GM21619 (cell line): ENCODE results near the gene RNASE8.

Experiments used
- ATAC-seq: cut with Tn5 transposase; IDR thresholded peaks from one replicate; pipeline ENCODE4 v1.9.1; 2021; ENCODE audit not compliant: unreplicated experiment

Gene RNASE8

GRCh38 chr14:21071225-21072030, 13.8 kb downstream of the RNASE8 start:
- ATAC-seq: peak; percentile 74

- ATAC-seq: no peak
These were observed 14.4 kb downstream of the RNASE8 start for GRCh38 chr14:21072031-21072473.

- ATAC-seq: no peak
These were observed 15.2 kb downstream of the RNASE8 start for GRCh38 chr14:21072781-21073339.

- no peak for ATAC-seq
These were observed 16.3 kb downstream of the RNASE8 start for GRCh38 chr14:21073921-21074320.

GRCh38 chr14:21074398-21075272, 17.0 kb downstream of the RNASE8 start:
- no peak for ATAC-seq

- no peak for ATAC-seq
These were observed 18.3 kb downstream of the RNASE8 start for GRCh38 chr14:21075719-21076437.

GRCh38 chr14:21077672-21078071, 20.1 kb downstream of the RNASE8 start:
- ATAC-seq: no peak

- ATAC-seq: no peak
These were observed 20.7 kb downstream of the RNASE8 start for GRCh38 chr14:21078287-21078686.

- no peak for ATAC-seq
These were observed 21.1 kb downstream of the RNASE8 start for GRCh38 chr14:21078726-21079125.

- ATAC-seq: no peak
These were observed 24.0 kb downstream of the RNASE8 start for GRCh38 chr14:21081521-21082142.

- ATAC-seq: no peak
These were observed 26.1 kb downstream of the RNASE8 start for GRCh38 chr14:21083565-21084325.

GRCh38 chr14:21084396-21084795, 26.8 kb downstream of the RNASE8 start:
- no peak for ATAC-seq

- no peak for ATAC-seq
These were observed 27.6 kb downstream of the RNASE8 start for GRCh38 chr14:21084998-21085853.

- ATAC-seq: no peak
These were observed 29.3 kb downstream of the RNASE8 start for GRCh38 chr14:21086908-21087293.

GRCh38 chr14:21087294-21088091, 29.9 kb downstream of the RNASE8 start:
- peak; percentile 50 for ATAC-seq

- no peak for ATAC-seq
These were observed 31.1 kb downstream of the RNASE8 start for GRCh38 chr14:21088687-21089086.

- no peak for ATAC-seq
These were observed 31.6 kb downstream of the RNASE8 start for GRCh38 chr14:21089271-21089670.

- no peak for ATAC-seq
These were observed 32.2 kb downstream of the RNASE8 start for GRCh38 chr14:21089877-21090193.
